Endothelial cell (in vitro differentiated cells): ENCODE results near the gene CCDC121. TPM values are rescaled to one million over a fixed set of nuclear protein-coding genes. Genes with fewer than 3 reads are reported as not detected.

ENCODE experiments used
- DNase-seq: peaks from one replicate; pipeline ENCODE4 v3.0.0; 2021; ENCODE audit warnings: low spot score
- H3K27ac Mint-ChIP-seq: one replicate; pipeline ENCODE4 v1.8.0; 2021; ENCODE audit warnings: mixed read lengths, inconsistent platforms; ENCODE audit not compliant: unreplicated experiment
- H3K27me3 Mint-ChIP-seq: one replicate; pipeline ENCODE4 v1.8.0; 2021; ENCODE audit warnings: mild to moderate bottlenecking, moderate library complexity, mixed read lengths, inconsistent platforms; ENCODE audit not compliant: unreplicated experiment
- H3K36me3 Mint-ChIP-seq: one replicate; pipeline ENCODE4 v1.8.0; 2021; ENCODE audit warnings: mild to moderate bottlenecking, low read depth, mixed read lengths, inconsistent platforms; ENCODE audit not compliant: unreplicated experiment
- H3K4me1 Mint-ChIP-seq: one replicate; pipeline ENCODE4 v1.8.0; 2021; ENCODE audit warnings: mild to moderate bottlenecking, mixed read lengths, inconsistent platforms; ENCODE audit not compliant: unreplicated experiment
- H3K4me3 Mint-ChIP-seq: one replicate; pipeline ENCODE4 v1.8.0; 2021; ENCODE audit warnings: mild to moderate bottlenecking, mixed read lengths, inconsistent platforms; ENCODE audit not compliant: unreplicated experiment
- H3K9me3 Mint-ChIP-seq: one replicate; pipeline ENCODE4 v1.8.0; 2021; ENCODE audit warnings: mixed read lengths, inconsistent platforms; ENCODE audit not compliant: unreplicated experiment
- CTCF ChIP-seq: fragments of 200-600 bp; sonication (generic); IDR thresholded peaks from one replicate; pipeline ENCODE4 v1.5.0; 2021; ENCODE audit warnings: antibody characterized with exemption; ENCODE audit not compliant: unreplicated experiment
- total RNA-seq: library from RNA; stranded (reverse); fragmentation: NEBNext Ultra II Directional; extraction: Animal tissue kit (Norgen Biotek cat#: 25700); gene quantifications from one replicate; pipeline ENCODE4 v1.2.1, GENCODE V29; 2021; ENCODE audit not compliant: unreplicated experiment

The CCDC121 gene
- total RNA-seq, 1 donor from 2014 or later = 4.7 TPM

GRCh38 chr2:27664622-27665363 is 36.0 kb upstream of the CCDC121 start:
- H3K27ac Mint-ChIP-seq = peak overlapping the region; percentile 43
- H3K4me1 Mint-ChIP-seq = peaks cover 32% of the 10 kb centered on the region
- TF ChIP-seq CTCF = no peak
- no peak for DNase-seq
- H3K9me3 Mint-ChIP-seq = no peaks in the 10 kb centered on the region
- peaks cover 19% of the 10 kb centered on the region for H3K36me3 Mint-ChIP-seq
- H3K4me3 Mint-ChIP-seq = peak overlapping the region; percentile 100
- H3K27me3 Mint-ChIP-seq = peaks cover 3% of the 10 kb centered on the region

GRCh38 chr2:27664154-27664574 is 35.4 kb upstream of the CCDC121 start:
- Mint-ChIP-seq H3K4me1 (peaks cover 32% of the 10 kb centered on the region), H3K27me3 (peaks cover 3% of the 10 kb centered on the region), H3K4me3 (peak overlapping the region; percentile 100), H3K36me3 (peaks cover 22% of the 10 kb centered on the region), H3K9me3 (no peaks in the 10 kb centered on the region), H3K27ac (peak overlapping the region; percentile 43)
- TF ChIP-seq CTCF = no peak
- no peak for DNase-seq

- Mint-ChIP-seq H3K27ac (peak within 1 kb of the TSS; percentile 99), H3K4me1 (peaks cover 32% of the 10 kb centered on the region), H3K4me3 (peak within 1 kb of the TSS; percentile 100), H3K9me3 (no peaks in the 10 kb centered on the region), H3K36me3 (peaks cover 17% of the 10 kb centered on the region), H3K27me3 (peaks cover 3% of the 10 kb centered on the region)
- no peak for TF ChIP-seq CTCF
- peak; percentile 66 for DNase-seq
Observed at GRCh38 chr2:27663285-27664153, 34.7 kb upstream of the CCDC121 start, which contains the start of the genes SLC4A1AP and SUPT7L. Gene SLC4A1AP, plus strand, starts transcription at chr2:27663889. Its CDS starts 26 bp downstream, at chr2:27663915. Gene SUPT7L, minus strand, starts transcription at chr2:27663614. Its CDS starts 1,422 bp downstream, at chr2:27662192.

- Mint-ChIP-seq H3K4me3 (peak overlapping the region; percentile 6), H3K27ac (no peak overlapping the region), H3K4me1 (peaks cover 26% of the 10 kb centered on the region), H3K9me3 (no peaks in the 10 kb centered on the region), H3K36me3 (peaks cover 21% of the 10 kb centered on the region), H3K27me3 (peaks cover 3% of the 10 kb centered on the region)
- no peak for DNase-seq
- TF ChIP-seq CTCF = no peak
Observed at GRCh38 chr2:27661371-27661770, 32.6 kb upstream of the CCDC121 start.
